Measurements from ENCODE around the gene DNAH14. TPM values are rescaled to one million over a fixed set of nuclear protein-coding genes. Genes with fewer than 3 reads are reported as not detected.

Gene DNAH14
- total and polyA plus RNA-seq, 2 of the 4 experiments (the other 2 are of a cell fraction): 2.7 to 3.6 TPM

DNA sequence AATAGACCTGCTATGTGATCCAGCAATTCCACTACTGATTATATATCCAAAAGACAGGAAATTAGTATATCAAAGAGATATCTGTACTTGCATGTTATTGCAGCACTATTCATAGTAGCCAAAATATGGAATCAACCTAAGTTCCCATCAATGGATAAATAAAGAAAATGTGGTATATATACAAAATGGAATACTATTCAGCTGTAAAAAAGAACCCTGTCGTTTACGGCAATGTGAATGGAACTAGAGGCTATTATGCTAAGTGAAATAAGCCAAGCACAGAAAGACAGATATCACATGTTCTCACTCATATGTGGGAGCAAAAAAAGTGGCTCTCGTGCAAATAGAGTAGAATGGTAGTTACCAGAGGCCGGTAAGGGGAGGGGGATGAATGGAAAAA lies 9.2 kb downstream of the DNAH14 start:
- Histone ChIP-seq H3K9me1 (ENCODE audit: insufficient read depth, low read length) (no peaks in the 10 kb centered on the region), H3K27me3 (ENCODE audit: control insufficient read depth, insufficient read depth, low read length) (no peaks in the 10 kb centered on the region), H3K18ac (ENCODE audit: low read depth, low read length) (no peak overlapping the region), H2BK20ac (ENCODE audit: low read depth, low read length) (no peak overlapping the region), H3K9me3 (ENCODE audit: control insufficient read depth, insufficient read depth, low read length) (peaks cover 4% of the 10 kb centered on the region; the same call in 1 of the 2 replicates), H3K4me2 (ENCODE audit: low read depth, low read length) (no peak overlapping the region), H3K4ac (ENCODE audit: low read depth, low read length) (no peak overlapping the region), H3K14ac (replicated peaks; ENCODE audit: low read depth, low read length) (no peak overlapping the region), H2BK120ac (ENCODE audit: low read depth, low read length) (no peak overlapping the region), H3K79me1 (ENCODE audit: low read depth in 1 of 2, low read length in 2 of 2) (no peaks in the 10 kb centered on the region), H3K23ac (ENCODE audit: low read depth, low read length) (no peak overlapping the region), H4K8ac (ENCODE audit: low read depth in 2 of 2, low read length in 2 of 2) (no peak overlapping the region), H3K9ac (ENCODE audit: low read depth, low read length) (no peak overlapping the region), H2AK9ac (replicated peaks; ENCODE audit: low read depth, low read length, poor library complexity) (no peak overlapping the region), H3K4me1 (ENCODE audit: control insufficient read depth, insufficient read depth, low read length) (no peaks in the 10 kb centered on the region), H3K4me3 (ENCODE audit: insufficient read depth, low read depth, low read length) (no peak overlapping the region), H4K91ac (ENCODE audit: insufficient read depth, low read depth, low read length) (no peak overlapping the region), H4K5ac (ENCODE audit: low read depth, low read length) (no peak overlapping the region), H4K20me1 (ENCODE audit: insufficient read depth, low read length) (no peaks in the 10 kb centered on the region), H3K56ac (ENCODE audit: extremely low read depth, insufficient read depth, low read length) (no peak overlapping the region), H3K36me3 (ENCODE audit: control insufficient read depth, insufficient read depth, low read length) (no peaks in the 10 kb centered on the region), H3K27ac (ENCODE audit: insufficient read depth, low read length) (no peak overlapping the region), H2AK5ac (ENCODE audit: low read depth, low read length) (no peak overlapping the region), H2BK15ac (ENCODE audit: low read depth, low read length) (no peak overlapping the region), H2BK5ac (ENCODE audit: low read depth, low read length, poor library complexity, severe bottlenecking) (no peak overlapping the region), H2AFZ (replicated peaks; ENCODE audit: low read length, poor library complexity) (no peak overlapping the region)
- ChIA-PET CTCF (interaction anchor here (0.9 kb wide), 1 partner anchor 16 kb away, joined by 3 read pairs; no protein-coding TSS in a partner anchor), POLR2A (ENCODE audit: unreplicated experiment) (no interaction called here)
- no CpG with 5 or more reads among the region's 4 CpGs for WGBS, 2 experiments (ENCODE audit: extremely low coverage in 2 of 2, insufficient read length in 1 of 2)
- DNase-seq (no peak), ATAC-seq (ENCODE audit: low read depth) (no peak)
- BruUV-seq (replicated peaks): no TSS peak
- dilution Hi-C loops (cut with HindIII; ENCODE audit: low sequenced_read_pairs, unreplicated experiment): no loop called here
- intact Hi-C loops (cut with micrococcal nuclease): no loop called here
- no peak for TF ChIP-seq BHLHE40 (IDR thresholded peaks at IDR 0.05; ENCODE audit: low read depth, low read length)
- no peak for TF ChIP-seq FOS (IDR thresholded peaks at IDR 0.05; ENCODE audit: low read depth, low read length)
- no peak for TF ChIP-seq POLR2A (IDR thresholded peaks at IDR 0.05; ENCODE audit: low read depth, low read length)
- TF ChIP-seq, protein P1, sequence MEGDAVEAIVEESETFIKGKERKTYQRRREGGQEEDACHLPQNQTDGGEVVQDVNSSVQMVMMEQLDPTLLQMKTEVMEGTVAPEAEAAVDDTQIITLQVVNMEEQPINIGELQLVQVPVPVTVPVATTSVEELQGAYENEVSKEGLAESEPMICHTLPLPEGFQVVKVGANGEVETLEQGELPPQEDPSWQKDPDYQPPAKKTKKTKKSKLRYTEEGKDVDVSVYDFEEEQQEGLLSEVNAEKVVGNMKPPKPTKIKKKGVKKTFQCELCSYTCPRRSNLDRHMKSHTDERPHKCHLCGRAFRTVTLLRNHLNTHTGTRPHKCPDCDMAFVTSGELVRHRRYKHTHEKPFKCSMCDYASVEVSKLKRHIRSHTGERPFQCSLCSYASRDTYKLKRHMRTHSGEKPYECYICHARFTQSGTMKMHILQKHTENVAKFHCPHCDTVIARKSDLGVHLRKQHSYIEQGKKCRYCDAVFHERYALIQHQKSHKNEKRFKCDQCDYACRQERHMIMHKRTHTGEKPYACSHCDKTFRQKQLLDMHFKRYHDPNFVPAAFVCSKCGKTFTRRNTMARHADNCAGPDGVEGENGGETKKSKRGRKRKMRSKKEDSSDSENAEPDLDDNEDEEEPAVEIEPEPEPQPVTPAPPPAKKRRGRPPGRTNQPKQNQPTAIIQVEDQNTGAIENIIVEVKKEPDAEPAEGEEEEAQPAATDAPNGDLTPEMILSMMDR (conservative IDR thresholded peaks at IDR 0.05; ENCODE audit: low read depth, low read length): no peak
- TF ChIP-seq CEBPB (IDR thresholded peaks at IDR 0.05; ENCODE audit: low read depth, low read length): no peak
- TF ChIP-seq RCOR1 (IDR thresholded peaks at IDR 0.05; ENCODE audit: insufficient replicate concordance, low read length): no peak
- TF ChIP-seq CHD1 (IDR thresholded peaks at IDR 0.05; ENCODE audit: low read depth, low read length): no peak
- no peak for TF ChIP-seq MAZ (IDR thresholded peaks at IDR 0.05; ENCODE audit: borderline replicate concordance, low read depth, low read length)
- TF ChIP-seq MXI1 (IDR thresholded peaks at IDR 0.05; ENCODE audit: borderline replicate concordance, low read depth, low read length): no peak
- no peak for TF ChIP-seq MAFK (IDR thresholded peaks at IDR 0.05; ENCODE audit: low read depth, low read length)
- TF ChIP-seq RAD21 (IDR thresholded peaks at IDR 0.05; ENCODE audit: low read length): no peak
- no peak for TF ChIP-seq RFX5 (IDR thresholded peaks at IDR 0.05; ENCODE audit: low read depth, low read length)
- no peak for TF ChIP-seq SMC3 (IDR thresholded peaks at IDR 0.05; ENCODE audit: low read depth, low read length)
- no peak for TF ChIP-seq NFE2L2 (IDR thresholded peaks at IDR 0.05; ENCODE audit: low read depth, low read length)
- TF ChIP-seq, protein P2, sequence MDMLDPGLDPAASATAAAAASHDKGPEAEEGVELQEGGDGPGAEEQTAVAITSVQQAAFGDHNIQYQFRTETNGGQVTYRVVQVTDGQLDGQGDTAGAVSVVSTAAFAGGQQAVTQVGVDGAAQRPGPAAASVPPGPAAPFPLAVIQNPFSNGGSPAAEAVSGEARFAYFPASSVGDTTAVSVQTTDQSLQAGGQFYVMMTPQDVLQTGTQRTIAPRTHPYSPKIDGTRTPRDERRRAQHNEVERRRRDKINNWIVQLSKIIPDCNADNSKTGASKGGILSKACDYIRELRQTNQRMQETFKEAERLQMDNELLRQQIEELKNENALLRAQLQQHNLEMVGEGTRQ (IDR thresholded peaks at IDR 0.05; ENCODE audit: low read depth, low read length): no peak
- TF ChIP-seq, protein P3, sequence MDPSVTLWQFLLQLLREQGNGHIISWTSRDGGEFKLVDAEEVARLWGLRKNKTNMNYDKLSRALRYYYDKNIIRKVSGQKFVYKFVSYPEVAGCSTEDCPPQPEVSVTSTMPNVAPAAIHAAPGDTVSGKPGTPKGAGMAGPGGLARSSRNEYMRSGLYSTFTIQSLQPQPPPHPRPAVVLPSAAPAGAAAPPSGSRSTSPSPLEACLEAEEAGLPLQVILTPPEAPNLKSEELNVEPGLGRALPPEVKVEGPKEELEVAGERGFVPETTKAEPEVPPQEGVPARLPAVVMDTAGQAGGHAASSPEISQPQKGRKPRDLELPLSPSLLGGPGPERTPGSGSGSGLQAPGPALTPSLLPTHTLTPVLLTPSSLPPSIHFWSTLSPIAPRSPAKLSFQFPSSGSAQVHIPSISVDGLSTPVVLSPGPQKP (IDR thresholded peaks at IDR 0.05; ENCODE audit: borderline replicate concordance, low read depth, low read length): no peak
- in situ Hi-C loops (cut with MboI; ENCODE audit: low sequenced_read_pairs): no loop called here

Data from IMR-90 (cell line).